HepG2 (cell line): ENCODE measurements around the gene ACBD6. TPM values are rescaled to one million over a fixed set of nuclear protein-coding genes. Genes with fewer than 3 reads are reported as not detected.
A peak's percentile ranks its signal among the peaks of the same experiment; 100 is the strongest.

ENCODE experiments used
- ATAD3A ChIP-seq: sonication (generic); formaldehyde crosslinking; IDR thresholded peaks from 2 replicates; pipeline ENCODE4 v1.4.0; 2020; ENCODE audit warnings: missing genetic modification reagents
- ATRX ChIP-seq: sonication (generic); formaldehyde crosslinking; IDR thresholded peaks from 2 replicates; pipeline ENCODE4 v1.4.0; 2020; ENCODE audit warnings: missing genetic modification reagents, borderline replicate concordance
- HOXA9 ChIP-seq: sonication (generic); formaldehyde crosslinking; IDR thresholded peaks from 2 replicates; pipeline ENCODE4 v1.8.1; 2022; ENCODE audit warnings: missing genetic modification reagents, mild to moderate bottlenecking, moderate library complexity, borderline replicate concordance
- KDM5A ChIP-seq: fragments of 200-600 bp; sonication (generic); IDR thresholded peaks from 2 replicates; pipeline ENCODE4 v1.7.0; 2018; ENCODE audit warnings: antibody characterized with exemption, mild to moderate bottlenecking, low read length, borderline replicate concordance
- KLF16 ChIP-seq, 2 experiments: sonication (generic) in 1 of 2; formaldehyde crosslinking in 1 of 2; IDR thresholded peaks; 2 replicates each; pipeline versions ENCODE4 v1.6.1 to v1.8.0; 2016 to 2023; ENCODE audit warnings: missing genetic modification reagents in 2 of 2, missing compliant biosample characterization in 1 of 2
- MLXIP ChIP-seq: sonication (generic); formaldehyde crosslinking; IDR thresholded peaks from 2 replicates; pipeline ENCODE4 v1.9.0; 2021; ENCODE audit warnings: missing genetic modification reagents, borderline replicate concordance
- PTBP1 ChIP-seq: fragments of 200-400 bp; formaldehyde crosslinking; IDR thresholded peaks from 2 replicates; pipeline ENCODE4 v1.6.1; 2018; ENCODE audit warnings: low read length, low read depth; ENCODE audit not compliant: poor library complexity, severe bottlenecking
- SP4 ChIP-seq: sonication (generic); formaldehyde crosslinking; IDR thresholded peaks from 2 replicates; pipeline ENCODE4 v1.8.1; 2023; ENCODE audit warnings: mild to moderate bottlenecking, missing genetic modification reagents
- U2AF1 ChIP-seq: fragments of 200-400 bp; formaldehyde crosslinking; optimal IDR thresholded peaks from 2 replicates; pipeline ENCODE3; 2017; ENCODE audit warnings: mild to moderate bottlenecking, low read depth, low read length
- USF2 ChIP-seq, 2 experiments: sonication (generic) in 1 of 2; formaldehyde crosslinking in 1 of 2; IDR thresholded peaks; 2 replicates each; pipeline versions ENCODE4 v1.5.1 to v1.6.1; 2011 to 2020; ENCODE audit warnings: borderline replicate concordance in 1 of 2, low read depth in 1 of 2, low read length in 1 of 2, mild to moderate bottlenecking in 1 of 2, missing genetic modification reagents in 1 of 2, moderate library complexity in 1 of 2
- ZNF205 ChIP-seq: IDR thresholded peaks from 2 replicates; pipeline ENCODE4 v1.6.1; 2018; ENCODE audit warnings: missing biosample characterization, missing genetic modification reagents
- ZNF382 ChIP-seq: sonication (generic); formaldehyde crosslinking; IDR thresholded peaks from 2 replicates; pipeline ENCODE4 v1.5.0; 2020; ENCODE audit warnings: missing genetic modification reagents, mild to moderate bottlenecking, borderline replicate concordance
- ZNF567 ChIP-seq: sonication (generic); formaldehyde crosslinking; IDR thresholded peaks from 2 replicates; pipeline ENCODE4 v1.8.1; 2023; ENCODE audit warnings: mild to moderate bottlenecking, missing genetic modification reagents, borderline replicate concordance
- ZNF720 ChIP-seq: sonication (generic); formaldehyde crosslinking; IDR thresholded peaks from 2 replicates; pipeline ENCODE4 v1.4.0; 2020; ENCODE audit warnings: missing genetic modification reagents
- ZNF75D ChIP-seq: sonication (generic); formaldehyde crosslinking; IDR thresholded peaks from 2 replicates; pipeline ENCODE4 v1.8.1; 2023; ENCODE audit warnings: missing genetic modification reagents, mild to moderate bottlenecking, borderline replicate concordance
- ZNF790 ChIP-seq: sonication (generic); formaldehyde crosslinking; IDR thresholded peaks from 2 replicates; pipeline ENCODE4 v1.8.0; 2022; ENCODE audit warnings: missing genetic modification reagents, mild to moderate bottlenecking, borderline replicate concordance
- polyA plus RNA-seq, 8 experiments: library from polyadenylated mRNA; depleted of rRNA in 3 of 8; stranded (reverse) in 7 of 8; unstranded in 1 of 8; fragments of >200 nt; fragmentation: Illumina TruSeq in 4 of 8; extraction: Trizol in 4 of 8; gene quantifications; 2 replicates each; pipeline versions ENCODE4 v1.2.1 to v1.2.3, GENCODE V29; 2011 to 2016; ENCODE audit warnings: low read depth in 4 of 8, missing spikeins in 1 of 8, mixed read lengths in 1 of 8; ENCODE audit not compliant: insufficient read depth in 1 of 8
- total RNA-seq, 5 experiments: library from RNA; depleted of rRNA; stranded (reverse); fragments of >200 nt; fragmentation: Illumina TruSeq; extraction: Trizol; gene quantifications; 2 replicates each; pipeline ENCODE4 v1.2.3, GENCODE V29; 2016; ENCODE audit warnings: low read depth in 1 of 5
- TF ChIP-seq, protein P1 (sequence below): sonication (generic); formaldehyde crosslinking; IDR thresholded peaks from 2 replicates; pipeline ENCODE4 v1.5.0; 2020; ENCODE audit warnings: mild to moderate bottlenecking, missing genetic modification reagents
- TF ChIP-seq, protein P2 (sequence below): sonication (generic); formaldehyde crosslinking; IDR thresholded peaks from 2 replicates; pipeline ENCODE4 v1.4.0; 2020; ENCODE audit warnings: missing genetic modification reagents

Gene ACBD6
- total and polyA plus RNA-seq, 2 of the 13 experiments (the other 11 are each of a cell fraction or from before 2014, with no cell fraction given), result 33.5 to 47.2 TPM

DNA sequence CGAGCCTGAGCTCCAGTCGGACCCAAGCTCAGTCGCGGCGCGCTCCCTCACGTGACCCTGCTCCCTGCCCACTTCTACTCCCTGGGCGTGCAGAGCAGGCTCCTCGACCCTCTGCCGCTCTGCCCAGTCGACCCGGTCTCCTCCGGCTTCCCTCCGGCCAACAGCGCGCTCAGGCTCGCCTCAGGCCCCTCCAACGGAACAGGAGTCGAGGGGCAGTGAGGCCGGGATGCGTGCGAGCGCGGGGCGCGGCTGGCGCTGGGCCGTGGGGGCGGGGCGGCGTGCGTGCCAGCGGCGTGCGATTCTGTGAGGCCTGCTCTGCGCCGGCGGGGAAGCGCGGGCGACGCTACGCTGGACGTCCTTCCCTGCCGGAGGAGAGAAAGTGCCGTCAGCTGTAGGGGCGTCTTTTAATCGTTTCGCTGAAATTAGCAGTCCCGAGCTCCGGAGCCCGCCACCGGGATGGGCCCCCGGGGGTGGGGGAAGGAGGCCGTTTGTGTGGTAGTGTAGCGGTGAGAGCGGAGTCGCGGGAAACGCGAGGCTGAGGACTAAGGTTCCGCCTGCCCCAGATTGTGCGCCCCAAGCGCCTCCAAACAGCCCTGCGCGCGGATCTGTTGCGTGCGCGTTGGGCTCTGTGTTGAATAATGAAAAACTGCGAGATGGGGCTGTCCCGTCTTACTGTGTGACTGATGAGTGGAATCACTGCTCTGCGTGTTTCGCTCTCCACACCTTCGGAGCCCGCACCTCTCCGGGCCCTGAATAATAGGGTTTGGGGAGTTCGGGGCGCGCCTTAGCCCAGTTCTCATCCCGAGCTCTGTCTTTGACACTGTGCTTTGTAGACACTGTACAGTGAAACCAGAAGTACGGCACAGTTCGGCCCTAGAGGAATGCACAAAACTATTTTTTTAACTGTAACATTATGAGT is at the start of gene ACBD6 (continued):
- TF ChIP-seq USF2 (IDR thresholded peaks at IDR 0.05; ENCODE audit: low read depth, low read length), result peak; percentile 88
- peak; percentile 91 for TF ChIP-seq USF2 (CRISPR knock-in tag; IDR thresholded peaks at IDR 0.05; ENCODE audit: borderline replicate concordance)
- no peak; the same call in 1 of the 2 replicates for TF ChIP-seq ZNF567
- peak; percentile 26; the same call in 1 of the 2 replicates for TF ChIP-seq ZNF75D (CRISPR knock-in tag)
- TF ChIP-seq KLF16 (CRISPR knock-in tag; IDR thresholded peaks at IDR 0.05), result peak; percentile 29 to 92; a peak in 3 of 4 replicates
- TF ChIP-seq MLXIP (CRISPR knock-in tag), result peak; percentile 37; the same call in 1 of the 2 replicates
- peak; percentile 44; the same call in 1 of the 2 replicates for TF ChIP-seq ZNF205
- TF ChIP-seq ZNF790 (CRISPR knock-in tag), result peak; percentile 83; the same call in 1 of the 2 replicates
- TF ChIP-seq KDM5A, result peak; percentile 91
- TF ChIP-seq, protein P1, sequence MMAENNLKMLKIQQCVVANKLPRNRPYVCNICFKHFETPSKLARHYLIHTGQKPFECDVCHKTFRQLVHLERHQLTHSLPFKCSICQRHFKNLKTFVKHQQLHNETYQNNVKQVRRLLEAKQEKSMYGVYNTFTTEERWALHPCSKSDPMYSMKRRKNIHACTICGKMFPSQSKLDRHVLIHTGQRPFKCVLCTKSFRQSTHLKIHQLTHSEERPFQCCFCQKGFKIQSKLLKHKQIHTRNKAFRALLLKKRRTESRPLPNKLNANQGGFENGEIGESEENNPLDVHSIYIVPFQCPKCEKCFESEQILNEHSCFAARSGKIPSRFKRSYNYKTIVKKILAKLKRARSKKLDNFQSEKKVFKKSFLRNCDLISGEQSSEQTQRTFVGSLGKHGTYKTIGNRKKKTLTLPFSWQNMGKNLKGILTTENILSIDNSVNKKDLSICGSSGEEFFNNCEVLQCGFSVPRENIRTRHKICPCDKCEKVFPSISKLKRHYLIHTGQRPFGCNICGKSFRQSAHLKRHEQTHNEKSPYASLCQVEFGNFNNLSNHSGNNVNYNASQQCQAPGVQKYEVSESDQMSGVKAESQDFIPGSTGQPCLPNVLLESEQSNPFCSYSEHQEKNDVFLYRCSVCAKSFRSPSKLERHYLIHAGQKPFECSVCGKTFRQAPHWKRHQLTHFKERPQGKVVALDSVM (CRISPR knock-in tag), result peak; percentile 83; the same call in 1 of the 2 replicates
- peak; percentile 95 for TF ChIP-seq HOXA9
- no peak for TF ChIP-seq ATAD3A (CRISPR knock-in tag)
- TF ChIP-seq SP4 (CRISPR knock-in tag), result peak; percentile 80
- no peak for TF ChIP-seq PTBP1
- no peak for TF ChIP-seq ATRX (CRISPR knock-in tag)
- TF ChIP-seq, protein P2, sequence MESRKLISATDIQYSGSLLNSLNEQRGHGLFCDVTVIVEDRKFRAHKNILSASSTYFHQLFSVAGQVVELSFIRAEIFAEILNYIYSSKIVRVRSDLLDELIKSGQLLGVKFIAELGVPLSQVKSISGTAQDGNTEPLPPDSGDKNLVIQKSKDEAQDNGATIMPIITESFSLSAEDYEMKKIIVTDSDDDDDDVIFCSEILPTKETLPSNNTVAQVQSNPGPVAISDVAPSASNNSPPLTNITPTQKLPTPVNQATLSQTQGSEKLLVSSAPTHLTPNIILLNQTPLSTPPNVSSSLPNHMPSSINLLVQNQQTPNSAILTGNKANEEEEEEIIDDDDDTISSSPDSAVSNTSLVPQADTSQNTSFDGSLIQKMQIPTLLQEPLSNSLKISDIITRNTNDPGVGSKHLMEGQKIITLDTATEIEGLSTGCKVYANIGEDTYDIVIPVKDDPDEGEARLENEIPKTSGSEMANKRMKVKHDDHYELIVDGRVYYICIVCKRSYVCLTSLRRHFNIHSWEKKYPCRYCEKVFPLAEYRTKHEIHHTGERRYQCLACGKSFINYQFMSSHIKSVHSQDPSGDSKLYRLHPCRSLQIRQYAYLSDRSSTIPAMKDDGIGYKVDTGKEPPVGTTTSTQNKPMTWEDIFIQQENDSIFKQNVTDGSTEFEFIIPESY (CRISPR knock-in tag), result no peak
- TF ChIP-seq ZNF720 (CRISPR knock-in tag), result no peak
- TF ChIP-seq U2AF1, result no peak
- no peak for TF ChIP-seq ZNF382 (CRISPR knock-in tag)
